ENCODE measurements around the gene ST8SIA2.
"Not testable (repeated sequence)": the region's sequence is repeated elsewhere in the genome, so short reads cannot be mapped to it uniquely, and the experiment has no call there.

Gene ST8SIA2

GRCh38 chr15:92435145-92435544 is 41.5 kb downstream of the ST8SIA2 start:
- no peak for DNase-seq (ENCODE audit: low spot score)

- no peak for DNase-seq (ENCODE audit: low spot score)
These were observed 44.8 kb downstream of the ST8SIA2 start for GRCh38 chr15:92438471-92438870.

- DNase-seq (ENCODE audit: low spot score), result no peak
These were observed 49.7 kb downstream of the ST8SIA2 start for GRCh38 chr15:92443381-92443780.

GRCh38 chr15:92444631-92445030 is 51.0 kb downstream of the ST8SIA2 start:
- DNase-seq (ENCODE audit: low spot score), result no peak

GRCh38 chr15:92448370-92448769 is 54.7 kb downstream of the ST8SIA2 start:
- DNase-seq (ENCODE audit: low spot score), result no peak

- DNase-seq (ENCODE audit: low spot score), result no peak
These were observed 55.8 kb downstream of the ST8SIA2 start for GRCh38 chr15:92449476-92449875.

GRCh38 chr15:92451225-92451825 is 57.6 kb downstream of the ST8SIA2 start:
- no peak for DNase-seq (ENCODE audit: low spot score)

- no peak for DNase-seq (ENCODE audit: low spot score)
These were observed 58.5 kb downstream of the ST8SIA2 start for GRCh38 chr15:92452143-92452542.

GRCh38 chr15:92453607-92454006 is 59.9 kb downstream of the ST8SIA2 start:
- DNase-seq (ENCODE audit: low spot score), result no peak

- DNase-seq (ENCODE audit: low spot score), result no peak
These were observed 60.9 kb downstream of the ST8SIA2 start for GRCh38 chr15:92454555-92455105.

- no peak for DNase-seq (ENCODE audit: low spot score)
These were observed 61.6 kb downstream of the ST8SIA2 start for GRCh38 chr15:92455271-92455670.

GRCh38 chr15:92457471-92458041 is 63.9 kb downstream of the ST8SIA2 start:
- DNase-seq (ENCODE audit: low spot score), result no peak

- no peak for DNase-seq (ENCODE audit: low spot score)
These were observed 66.3 kb downstream of the ST8SIA2 start for GRCh38 chr15:92460023-92460422.

GRCh38 chr15:92462424-92463125 is 68.9 kb downstream of the ST8SIA2 start:
- no peak for DNase-seq (ENCODE audit: low spot score)

GRCh38 chr15:92463352-92463751 is 69.7 kb downstream of the ST8SIA2 start:
- no peak for DNase-seq (ENCODE audit: low spot score)

GRCh38 chr15:92463826-92464225 is 70.1 kb downstream of the ST8SIA2 start:
- no peak for DNase-seq (ENCODE audit: low spot score)

GRCh38 chr15:92466834-92467233 is 73.2 kb downstream of the ST8SIA2 start:
- DNase-seq (ENCODE audit: low spot score), result no peak

GRCh38 chr15:92467245-92467644 is 73.6 kb downstream of the ST8SIA2 start:
- no peak for DNase-seq (ENCODE audit: low spot score)

- DNase-seq (ENCODE audit: low spot score), result no peak
These were observed 75.3 kb downstream of the ST8SIA2 start for GRCh38 chr15:92468991-92469390.

GRCh38 chr15:92471288-92471687 is 77.6 kb downstream of the ST8SIA2 start:
- DNase-seq (ENCODE audit: low spot score), result no peak

GRCh38 chr15:92473756-92474155 is 80.1 kb downstream of the ST8SIA2 start:
- DNase-seq (ENCODE audit: low spot score), result no peak

GRCh38 chr15:92479730-92480129 is 86.0 kb downstream of the ST8SIA2 start:
- DNase-seq (ENCODE audit: low spot score), result not testable (repeated sequence)

- no peak for DNase-seq (ENCODE audit: low spot score)
These were observed 86.7 kb downstream of the ST8SIA2 start for GRCh38 chr15:92480361-92480760.
